ENCODE data around the gene ANKRD23. TPM values are rescaled to one million over a fixed set of nuclear protein-coding genes. Genes with fewer than 3 reads are reported as not detected.
A peak's percentile ranks its signal among the peaks of the same experiment; 100 is the strongest.

ANKRD23 gene
- total RNA-seq, 3 donors from 2014 or later (not counting 1 experiment from before 2014, with no cell fraction given): 8.3 to 11.2 (median 10.1) TPM

DNA sequence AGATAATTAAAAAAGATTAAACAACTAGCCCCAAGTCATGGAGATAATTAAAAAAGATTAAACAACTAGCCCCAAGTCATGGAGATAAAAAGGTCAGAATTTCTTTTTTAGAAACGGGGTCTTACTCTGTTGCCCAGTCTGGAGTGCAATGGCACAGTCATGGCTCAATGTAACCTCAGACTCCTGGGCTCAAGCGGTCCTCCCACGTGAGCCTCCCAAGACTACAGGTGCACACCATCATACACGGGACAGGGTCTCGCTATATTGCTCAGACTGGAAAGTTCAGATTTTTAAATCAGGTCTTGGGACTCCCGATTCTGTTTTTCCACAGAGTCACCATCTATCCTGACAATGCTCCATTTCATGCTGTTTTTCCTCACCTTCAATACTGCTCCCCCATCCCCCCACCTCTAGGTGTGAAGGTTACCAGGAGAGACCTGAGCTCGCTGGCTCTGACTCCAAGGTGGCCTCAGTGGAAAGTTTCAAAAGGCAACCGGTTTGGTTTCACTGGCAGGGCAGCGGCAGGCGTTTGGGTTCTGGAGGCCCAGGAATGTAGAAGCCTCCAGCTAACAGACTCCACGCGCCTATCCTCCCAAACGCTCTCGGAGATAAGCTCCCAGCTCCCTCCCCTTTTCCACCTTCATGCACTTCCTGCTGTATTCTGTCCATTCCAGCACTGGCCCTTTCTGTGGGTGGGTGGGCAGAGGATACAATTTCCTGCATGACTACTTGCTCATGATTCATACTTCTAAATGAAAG, 28.9 kb upstream of the ANKRD23 start:
- Histone ChIP-seq H3K36me3 (ENCODE audit: control insufficient read depth, insufficient read depth, low read length) (no peaks in the 10 kb centered on the region), H3K9me3 (ENCODE audit: control insufficient read depth, insufficient read depth, low read length) (no peaks in the 10 kb centered on the region), H3K27me3 (ENCODE audit: control insufficient read depth, insufficient read depth, low read length) (no peaks in the 10 kb centered on the region), H3K4me1 (ENCODE audit: control insufficient read depth, insufficient read depth, low read length) (peaks cover 59% of the 10 kb centered on the region), H3K4me3 (ENCODE audit: low read length) (no peak overlapping the region), H3K27ac (ENCODE audit: low read length) (no peak overlapping the region)
- intact Hi-C loops (cut with micrococcal nuclease): no loop called here
- peaks cover 23 to 39% of the 10 kb centered on the region in 2 donors for H3K4me1 Mint-ChIP-seq
- TF ChIP-seq, protein P1, sequence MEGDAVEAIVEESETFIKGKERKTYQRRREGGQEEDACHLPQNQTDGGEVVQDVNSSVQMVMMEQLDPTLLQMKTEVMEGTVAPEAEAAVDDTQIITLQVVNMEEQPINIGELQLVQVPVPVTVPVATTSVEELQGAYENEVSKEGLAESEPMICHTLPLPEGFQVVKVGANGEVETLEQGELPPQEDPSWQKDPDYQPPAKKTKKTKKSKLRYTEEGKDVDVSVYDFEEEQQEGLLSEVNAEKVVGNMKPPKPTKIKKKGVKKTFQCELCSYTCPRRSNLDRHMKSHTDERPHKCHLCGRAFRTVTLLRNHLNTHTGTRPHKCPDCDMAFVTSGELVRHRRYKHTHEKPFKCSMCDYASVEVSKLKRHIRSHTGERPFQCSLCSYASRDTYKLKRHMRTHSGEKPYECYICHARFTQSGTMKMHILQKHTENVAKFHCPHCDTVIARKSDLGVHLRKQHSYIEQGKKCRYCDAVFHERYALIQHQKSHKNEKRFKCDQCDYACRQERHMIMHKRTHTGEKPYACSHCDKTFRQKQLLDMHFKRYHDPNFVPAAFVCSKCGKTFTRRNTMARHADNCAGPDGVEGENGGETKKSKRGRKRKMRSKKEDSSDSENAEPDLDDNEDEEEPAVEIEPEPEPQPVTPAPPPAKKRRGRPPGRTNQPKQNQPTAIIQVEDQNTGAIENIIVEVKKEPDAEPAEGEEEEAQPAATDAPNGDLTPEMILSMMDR (IDR thresholded peaks at IDR 0.05): no peak
- H3K27ac Mint-ChIP-seq: no peak overlapping the region
- H3K9me3 Mint-ChIP-seq: no peaks in the 10 kb centered on the region
- ATAC-seq (no peak), DNase-seq (no peak)
- no peak overlapping the region for H3K4me3 Mint-ChIP-seq
- no peaks in the 10 kb centered on the region for H3K27me3 Mint-ChIP-seq (ENCODE audit: low read depth in 2 of 2)
- no peaks in the 10 kb centered on the region for H3K36me3 Mint-ChIP-seq
- WGBS (ENCODE audit: insufficient coverage): 86% methylated on average over 10 of the region's 14 CpGs

DNA sequence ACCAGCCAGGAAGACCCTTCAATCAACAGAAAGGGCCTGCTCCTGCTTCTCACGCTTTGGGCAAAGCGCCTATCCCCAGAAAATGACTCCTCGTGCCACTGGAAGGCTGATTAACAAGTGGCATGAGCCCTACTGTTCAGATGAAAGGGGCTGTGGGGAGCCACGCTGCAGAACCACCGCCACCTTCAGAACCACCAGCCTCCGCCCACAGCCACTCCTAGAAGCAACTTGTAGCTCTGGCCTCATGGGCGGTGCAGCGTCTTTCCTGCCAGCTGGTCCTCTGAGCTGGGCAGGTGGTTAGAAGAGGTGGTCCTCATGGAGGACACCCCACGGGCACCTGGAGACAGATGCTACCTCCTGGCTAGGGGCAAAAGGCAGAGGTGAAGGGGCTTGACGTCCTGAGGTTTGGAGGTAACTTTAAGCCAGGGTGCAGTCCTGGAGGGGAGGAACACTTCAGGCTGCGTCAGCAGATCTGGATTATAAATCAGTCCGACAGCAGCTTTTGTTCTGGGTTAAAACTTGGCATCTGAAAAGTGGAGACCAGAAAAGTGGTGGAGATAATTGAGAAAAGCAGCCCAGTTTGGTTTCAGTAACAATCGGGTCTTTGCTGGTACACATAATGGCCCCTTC, 26.9 kb upstream of the ANKRD23 start:
- Histone ChIP-seq H3K27ac (ENCODE audit: low read length) (peak overlapping the region; percentile 72), H3K36me3 (ENCODE audit: control insufficient read depth, insufficient read depth, low read length) (peaks cover 7% of the 10 kb centered on the region), H3K27me3 (ENCODE audit: control insufficient read depth, insufficient read depth, low read length) (no peaks in the 10 kb centered on the region), H3K4me1 (ENCODE audit: control insufficient read depth, insufficient read depth, low read length) (peaks cover 60% of the 10 kb centered on the region), H3K4me3 (ENCODE audit: low read length) (peak overlapping the region; percentile 31), H3K9me3 (ENCODE audit: control insufficient read depth, insufficient read depth, low read length) (no peaks in the 10 kb centered on the region)
- DNase-seq (peak; percentile 76 to 87), ATAC-seq (peak; percentile 51 to 68 (median 58))
- no peaks in the 10 kb centered on the region for H3K27me3 Mint-ChIP-seq (ENCODE audit: low read depth in 2 of 2)
- 4% methylated on average over 13 of the region's 13 CpGs for WGBS (ENCODE audit: insufficient coverage)
- intact Hi-C loops (cut with micrococcal nuclease): loop anchor here (1.0 kb wide), 2 partner anchors 12 to 54 kb away; partner anchors contain the start of genes ANKRD39 and CNNM3
- H3K36me3 Mint-ChIP-seq: no peaks in the 10 kb centered on the region
- TF ChIP-seq, protein P1 (IDR thresholded peaks at IDR 0.05): no peak
- H3K4me3 Mint-ChIP-seq: peak overlapping the region; percentile 93
- peaks cover 34 to 47% of the 10 kb centered on the region in 2 donors for H3K4me1 Mint-ChIP-seq
- peak overlapping the region; percentile 89 to 90 for H3K27ac Mint-ChIP-seq
- H3K9me3 Mint-ChIP-seq: no peaks in the 10 kb centered on the region

DNA sequence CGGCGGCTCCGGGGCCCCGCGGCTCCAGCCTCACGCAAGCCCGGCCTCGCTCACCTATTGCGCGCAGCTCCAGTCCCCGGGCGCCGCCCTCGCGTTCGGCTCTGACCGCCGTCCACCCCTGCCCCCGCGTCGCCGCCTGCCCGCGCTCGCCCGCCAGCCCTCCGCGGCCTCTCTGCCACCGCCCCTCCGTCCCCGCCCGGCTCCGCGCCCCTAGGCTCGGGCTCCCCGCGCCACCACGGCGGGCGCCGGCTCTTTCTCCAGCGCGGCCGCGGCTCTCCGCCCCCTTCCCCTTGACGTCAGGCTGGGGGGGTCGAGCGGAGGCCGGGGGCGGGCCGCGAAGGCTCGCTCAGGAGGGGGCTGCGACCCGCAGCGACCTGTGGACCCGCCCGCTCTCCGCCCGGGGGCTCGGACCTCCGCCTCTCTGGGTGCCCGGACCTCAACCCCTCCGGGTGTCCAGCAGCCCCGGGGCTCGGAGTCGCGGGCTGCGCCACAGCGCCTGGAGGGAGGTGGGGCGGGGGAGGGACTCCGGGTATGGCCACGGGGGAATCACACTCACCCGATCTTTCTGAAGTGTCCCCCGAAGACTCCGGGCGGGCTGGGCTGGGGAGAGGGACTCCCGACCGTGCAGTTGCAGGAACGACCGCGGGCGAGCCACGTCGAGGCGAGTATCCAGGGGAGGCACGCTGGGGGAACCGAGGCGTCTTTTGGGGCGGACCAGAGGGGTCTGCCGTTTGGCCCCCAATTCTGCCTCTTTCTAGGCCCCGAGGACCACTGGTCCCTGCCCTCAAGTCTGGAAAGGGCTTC, 26.2 kb upstream of the ANKRD23 start, which contains the start of gene SEMA4C:
TSS of gene SEMA4C (minus strand) at position 259 of the 804 bp plus-strand sequence. CDS start 2,194 bp downstream, outside the sequence.
- intact Hi-C loops (cut with micrococcal nuclease): loop anchor here (1.0 kb wide), 1 partner anchor 54 kb away; the partner anchor contains the start of gene CNNM3
- Mint-ChIP-seq H3K27me3 (ENCODE audit: low read depth in 2 of 2) (no peaks in the 10 kb centered on the region), H3K9me3 (no peaks in the 10 kb centered on the region), H3K4me3 (peak within 1 kb of the TSS; percentile 93), H3K4me1 (peaks cover 37 to 44% of the 10 kb centered on the region in 2 donors), H3K36me3 (no peaks in the 10 kb centered on the region), H3K27ac (peak within 1 kb of the TSS; percentile 89 to 90)
- ATAC-seq (peak; percentile 54 to 63 (median 61)), DNase-seq (peak; percentile 71 to 80)
- Histone ChIP-seq H3K9me3 (ENCODE audit: control insufficient read depth, insufficient read depth, low read length) (no peaks in the 10 kb centered on the region), H3K4me1 (ENCODE audit: control insufficient read depth, insufficient read depth, low read length) (peaks cover 61% of the 10 kb centered on the region), H3K27me3 (ENCODE audit: control insufficient read depth, insufficient read depth, low read length) (no peaks in the 10 kb centered on the region), H3K4me3 (ENCODE audit: low read length) (peak within 1 kb of the TSS; percentile 82), H3K27ac (ENCODE audit: low read length) (peak within 1 kb of the TSS; percentile 75), H3K36me3 (ENCODE audit: control insufficient read depth, insufficient read depth, low read length) (peaks cover 14% of the 10 kb centered on the region)
- TF ChIP-seq, protein P1 (IDR thresholded peaks at IDR 0.05): no peak
- WGBS (ENCODE audit: insufficient coverage): under 1% methylated on average over 93 of the region's 93 CpGs

Measured in natural killer cell (primary cell).